GM12878 (cell line): ENCODE data around the gene RP9. TPM values are rescaled to one million over a fixed set of nuclear protein-coding genes. Genes with fewer than 3 reads are reported as not detected.

ENCODE experiments used
- BACH1 ChIP-seq: fragments of 450-650 bp; IDR thresholded peaks from 2 replicates; pipeline ENCODE4 v1.6.1; 2017; ENCODE audit warnings: mild to moderate bottlenecking, borderline replicate concordance
- CUX1 ChIP-seq: IDR thresholded peaks from 2 replicates; pipeline ENCODE4 v1.6.1; 2012; ENCODE audit warnings: improper control_type of control experiment, low read depth, low read length; ENCODE audit not compliant: insufficient replicate concordance
- ESRRA ChIP-seq: IDR thresholded peaks from 2 replicates; pipeline ENCODE4 v1.6.1; 2012; ENCODE audit warnings: mild to moderate bottlenecking, low read length, improper control_type of control experiment
- MYC ChIP-seq: IDR thresholded peaks from 2 replicates; pipeline ENCODE4 v1.6.1; 2011; ENCODE audit warnings: mild to moderate bottlenecking, low read length, moderate library complexity, inconsistent platforms; ENCODE audit not compliant: insufficient read depth, insufficient replicate concordance, insufficient read length, severe bottlenecking
- NR2C1 ChIP-seq: fragments of 450-650 bp; IDR thresholded peaks from 2 replicates; pipeline ENCODE4 v1.6.1; 2017; ENCODE audit warnings: antibody characterized with exemption, mild to moderate bottlenecking, moderate library complexity
- RB1 ChIP-seq: fragments of 450-650 bp; formaldehyde crosslinking; IDR thresholded peaks from 2 replicates; pipeline ENCODE4 v1.6.1; 2017; ENCODE audit warnings: mild to moderate bottlenecking, borderline replicate concordance
- RFX5 ChIP-seq: IDR thresholded peaks from 2 replicates; pipeline ENCODE4 v1.6.1; 2011; ENCODE audit warnings: low read depth, low read length, improper control_type of control experiment
- polyA plus RNA-seq, 11 experiments: library from polyadenylated mRNA; depleted of rRNA in 4 of 11; unstranded in 6 of 11; stranded (reverse) in 5 of 11; fragments of >200 nt; fragmentation: Nextera tagmentation in 4 of 11; fragmentation: Illumina TruSeq in 1 of 11; extraction: Ambion mirVana in 4 of 11; extraction: Trizol in 1 of 11; gene quantifications; 1 replicate in 1 of 11; 2 replicates in 10 of 11; pipeline versions ENCODE4 v1.2.1 to v1.2.3, GENCODE V29; 2011 to 2016; ENCODE audit warnings: inconsistent platforms in 2 of 11, missing spikeins in 2 of 11, low read depth in 1 of 11
- total RNA-seq, 4 experiments: library from RNA; depleted of rRNA in 3 of 4; stranded (reverse); fragments of >200 nt in 3 of 4; fragmentation: Illumina TruSeq in 1 of 4; extraction: Trizol in 1 of 4; gene quantifications; 2 replicates each; pipeline versions ENCODE4 v1.2.1 to v1.2.3, GENCODE V29; 2013 to 2021
- TF ChIP-seq, protein P1 (sequence below), 3 experiments: IDR thresholded peaks in 2 of 3; conservative IDR thresholded peaks in 1 of 3; 2 replicates each; pipeline ENCODE4 v1.5.1; 2011; ENCODE audit warnings: low read depth in 3 of 3, low read length in 3 of 3, mild to moderate bottlenecking in 3 of 3, control low read depth in 2 of 3, moderate library complexity in 2 of 3, inconsistent platforms in 1 of 3, mixed read lengths in 1 of 3; ENCODE audit not compliant: control insufficient read depth in 2 of 3, insufficient read depth in 1 of 3; ENCODE audit errors: extremely low read depth in 1 of 3

The RP9 gene
- total and polyA plus RNA-seq, 10 of the 15 experiments (the other 5 are each of a cell fraction or from before 2014, with no cell fraction given), result 7.6 to 25.3 (median 16.9) TPM

GRCh38 chr7:33152087-33152486 lies 42.9 kb upstream of the RP9 start (continued):
- TF ChIP-seq CUX1 (no peak), NR2C1 (no peak), MYC (no peak), RB1 (no peak), BACH1 (no peak), RFX5 (no peak), ESRRA (no peak)
- TF ChIP-seq, protein P1, sequence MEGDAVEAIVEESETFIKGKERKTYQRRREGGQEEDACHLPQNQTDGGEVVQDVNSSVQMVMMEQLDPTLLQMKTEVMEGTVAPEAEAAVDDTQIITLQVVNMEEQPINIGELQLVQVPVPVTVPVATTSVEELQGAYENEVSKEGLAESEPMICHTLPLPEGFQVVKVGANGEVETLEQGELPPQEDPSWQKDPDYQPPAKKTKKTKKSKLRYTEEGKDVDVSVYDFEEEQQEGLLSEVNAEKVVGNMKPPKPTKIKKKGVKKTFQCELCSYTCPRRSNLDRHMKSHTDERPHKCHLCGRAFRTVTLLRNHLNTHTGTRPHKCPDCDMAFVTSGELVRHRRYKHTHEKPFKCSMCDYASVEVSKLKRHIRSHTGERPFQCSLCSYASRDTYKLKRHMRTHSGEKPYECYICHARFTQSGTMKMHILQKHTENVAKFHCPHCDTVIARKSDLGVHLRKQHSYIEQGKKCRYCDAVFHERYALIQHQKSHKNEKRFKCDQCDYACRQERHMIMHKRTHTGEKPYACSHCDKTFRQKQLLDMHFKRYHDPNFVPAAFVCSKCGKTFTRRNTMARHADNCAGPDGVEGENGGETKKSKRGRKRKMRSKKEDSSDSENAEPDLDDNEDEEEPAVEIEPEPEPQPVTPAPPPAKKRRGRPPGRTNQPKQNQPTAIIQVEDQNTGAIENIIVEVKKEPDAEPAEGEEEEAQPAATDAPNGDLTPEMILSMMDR (IDR thresholded peaks at IDR 0.05 in 2 of 3, conservative IDR thresholded peaks at IDR 0.05 in 1 of 3; ENCODE audit: control insufficient read depth in 2 of 3, extremely low read depth in 1 of 3, insufficient read depth in 1 of 3, low read depth in 3 of 3, low read length in 3 of 3), result no peak
